CD4-positive, alpha-beta T cell (primary cell): ENCODE results near the gene ARNT2. TPM values are rescaled to one million over a fixed set of nuclear protein-coding genes. Genes with fewer than 3 reads are reported as not detected.

Experiments
- ATAC-seq: fragments of 200-7000 bp; cut with Tn5 transposase; one replicate; pipeline ENCODE4 v1.10.0; 2022; ENCODE audit warnings: mild to moderate bottlenecking; ENCODE audit not compliant: poor library complexity
- CTCF ChIA-PET: fragments of 350-600 bp; sonication (Branson Sonifier 250); formaldehyde crosslinking; loops from one replicate; lab custom pipeline; 2021; ENCODE audit warnings: antibody characterized with exemption, inconsistent platforms; lab: Charles Lee
- POLR2A ChIA-PET: fragments of 350-600 bp; sonication (Branson Sonifier 250); formaldehyde crosslinking; loops from one replicate; lab custom pipeline; 2021; ENCODE audit warnings: antibody characterized with exemption, inconsistent platforms; lab: Charles Lee
- DNase-seq, 14 experiments: peaks; one replicate each; pipeline ENCODE4 v3.0.0-alpha.2; 2013 to 2020; ENCODE audit warnings: mixed read lengths in 2 of 14
- H3K27ac ChIP-seq, 2 donors: one replicate each; pipeline versions ENCODE4 v1.5.1 to v1.7.0; 2013; ENCODE audit warnings: low read length in 2 of 2, low read depth in 1 of 2, mild to moderate bottlenecking in 1 of 2
- H3K27me3 ChIP-seq, 2 experiments: 1 replicate in 1 of 2; 2 replicates in 1 of 2; pipeline versions ENCODE4 v1.6.1 to v1.7.0; 2013; ENCODE audit warnings: low read length in 2 of 2, control low read depth in 1 of 2, mild to moderate bottlenecking in 1 of 2, moderate library complexity in 1 of 2; ENCODE audit not compliant: insufficient read depth in 2 of 2, control insufficient read depth in 1 of 2
- H3K36me3 ChIP-seq: one replicate; pipeline ENCODE4 v1.6.1; 2013; ENCODE audit warnings: low read length, control low read depth; ENCODE audit not compliant: insufficient read depth
- H3K4me1 ChIP-seq: one replicate; pipeline ENCODE4 v1.6.1; 2013; ENCODE audit warnings: low read length, control low read depth; ENCODE audit not compliant: insufficient read depth
- H3K4me3 ChIP-seq: one replicate; pipeline ENCODE4 v1.5.1; 2013; ENCODE audit warnings: mild to moderate bottlenecking, low read length, moderate library complexity
- H3K9me3 ChIP-seq, 2 experiments: 1 replicate in 1 of 2; 2 replicates in 1 of 2; pipeline versions ENCODE4 v1.6.1 to v1.7.0; 2013; ENCODE audit warnings: low read length in 2 of 2, mild to moderate bottlenecking in 2 of 2, control low read depth in 1 of 2, moderate library complexity in 1 of 2; ENCODE audit not compliant: control insufficient read depth in 1 of 2, insufficient read depth in 1 of 2
- H3K27ac Mint-ChIP-seq: one replicate; pipeline ENCODE4 v1.8.0; 2020; ENCODE audit warnings: mixed read lengths
- H3K27me3 Mint-ChIP-seq: one replicate; pipeline ENCODE4 v1.8.0; 2021; ENCODE audit warnings: mixed read lengths
- H3K36me3 Mint-ChIP-seq: one replicate; pipeline ENCODE4 v1.8.0; 2021; ENCODE audit warnings: low read depth, mixed read lengths
- H3K4me1 Mint-ChIP-seq: one replicate; pipeline ENCODE4 v1.8.0; 2021; ENCODE audit warnings: low read depth, mixed read lengths
- H3K4me3 Mint-ChIP-seq: one replicate; pipeline ENCODE4 v1.8.0; 2020; ENCODE audit warnings: mild to moderate bottlenecking, mixed read lengths
- H3K9me3 Mint-ChIP-seq: one replicate; pipeline ENCODE4 v1.8.0; 2020; ENCODE audit warnings: mixed read lengths
- intact Hi-C, 2 experiments: fragments of 100-400 bp; cut with DNase I in 1 of 2; cut with micrococcal nuclease in 1 of 2; formaldehyde crosslinking; loops; one replicate each; pipeline versions ENCODE4 v1.15.1 to v1.9.0; 2023 to 2025; cut with DNase I, micrococcal nuclease
- total RNA-seq, 174 experiments: library from RNA in 2 of 174; stranded (reverse) in 2 of 174; gene quantifications; one replicate each; pipeline ENCODE4 v1.2.3 and lab custom pipeline; 2021 to 2026
- TF ChIP-seq, protein P1 (sequence below): fragments of 200-600 bp; IDR thresholded peaks from one replicate; pipeline ENCODE4 v1.8.0; 2022; ENCODE audit warnings: antibody characterized with exemption, mild to moderate bottlenecking

ARNT2 gene
- total RNA-seq, 2 experiments from 2014 or later: not detected

DNA sequence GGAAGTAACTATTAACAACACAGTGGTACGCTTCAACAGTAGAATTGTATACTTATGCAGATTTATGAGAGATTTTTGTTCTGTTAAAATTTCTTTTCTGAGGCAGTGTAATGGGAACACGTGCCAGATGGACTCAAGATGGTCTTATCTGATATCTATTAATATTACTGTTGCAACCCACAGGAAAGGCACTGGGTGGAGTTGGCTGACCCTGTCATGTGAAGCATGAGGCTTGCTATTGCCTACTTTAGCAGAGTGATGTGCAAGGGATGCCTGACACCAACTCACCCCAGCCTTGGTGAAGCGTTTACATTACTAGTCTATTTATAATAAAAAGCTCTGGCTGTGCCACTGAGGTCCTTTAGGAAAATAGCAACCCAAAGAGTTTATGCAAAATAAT, 19.8 kb upstream of the ARNT2 start:
- intact Hi-C loops: no loop called here
- Mint-ChIP-seq H3K27me3 (peaks cover 34% of the 10 kb centered on the region), H3K36me3 (no peaks in the 10 kb centered on the region), H3K9me3 (no peaks in the 10 kb centered on the region), H3K4me3 (no peak overlapping the region), H3K4me1 (no peaks in the 10 kb centered on the region), H3K27ac (no peak overlapping the region)
- Histone ChIP-seq H3K9me3 (no peaks in the 10 kb centered on the region), H3K36me3 (no peaks in the 10 kb centered on the region), H3K4me3 (no peak overlapping the region), H3K27me3 (peaks cover 5 to 11% of the 10 kb centered on the region in 2 experiments), H3K27ac (no peak overlapping the region), H3K4me1 (no peaks in the 10 kb centered on the region)
- ChIA-PET CTCF (no interaction called here), POLR2A (no interaction called here)
- TF ChIP-seq, protein P1, sequence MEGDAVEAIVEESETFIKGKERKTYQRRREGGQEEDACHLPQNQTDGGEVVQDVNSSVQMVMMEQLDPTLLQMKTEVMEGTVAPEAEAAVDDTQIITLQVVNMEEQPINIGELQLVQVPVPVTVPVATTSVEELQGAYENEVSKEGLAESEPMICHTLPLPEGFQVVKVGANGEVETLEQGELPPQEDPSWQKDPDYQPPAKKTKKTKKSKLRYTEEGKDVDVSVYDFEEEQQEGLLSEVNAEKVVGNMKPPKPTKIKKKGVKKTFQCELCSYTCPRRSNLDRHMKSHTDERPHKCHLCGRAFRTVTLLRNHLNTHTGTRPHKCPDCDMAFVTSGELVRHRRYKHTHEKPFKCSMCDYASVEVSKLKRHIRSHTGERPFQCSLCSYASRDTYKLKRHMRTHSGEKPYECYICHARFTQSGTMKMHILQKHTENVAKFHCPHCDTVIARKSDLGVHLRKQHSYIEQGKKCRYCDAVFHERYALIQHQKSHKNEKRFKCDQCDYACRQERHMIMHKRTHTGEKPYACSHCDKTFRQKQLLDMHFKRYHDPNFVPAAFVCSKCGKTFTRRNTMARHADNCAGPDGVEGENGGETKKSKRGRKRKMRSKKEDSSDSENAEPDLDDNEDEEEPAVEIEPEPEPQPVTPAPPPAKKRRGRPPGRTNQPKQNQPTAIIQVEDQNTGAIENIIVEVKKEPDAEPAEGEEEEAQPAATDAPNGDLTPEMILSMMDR: no peak
- no peak for ATAC-seq
- DNase-seq: no peak

DNA sequence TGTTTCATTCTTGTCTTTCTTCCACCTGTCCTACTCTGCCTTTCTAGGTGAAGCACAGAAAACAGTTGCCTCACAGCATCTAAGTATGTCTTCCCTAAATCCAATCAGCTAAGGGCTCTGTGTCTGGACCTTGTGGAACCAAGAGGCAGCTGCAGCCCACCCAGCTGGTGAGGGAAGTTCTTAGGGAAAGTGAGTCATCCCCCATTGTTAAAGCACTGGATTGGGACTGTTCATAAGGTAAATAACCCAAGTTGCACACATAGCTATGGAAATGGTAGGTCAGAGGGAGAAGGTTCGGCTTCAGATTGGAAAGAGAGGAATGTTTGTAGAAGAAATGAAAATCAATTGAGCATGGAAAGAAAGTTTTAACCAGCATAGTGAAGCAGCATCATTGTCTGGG, 18.0 kb upstream of the ARNT2 start:
- H3K4me1 ChIP-seq: no peaks in the 10 kb centered on the region
- ChIA-PET POLR2A (no interaction called here), CTCF (no interaction called here)
- intact Hi-C loops: no loop called here
- H3K36me3 ChIP-seq: no peaks in the 10 kb centered on the region
- Mint-ChIP-seq H3K4me1 (no peaks in the 10 kb centered on the region), H3K27ac (no peak overlapping the region), H3K27me3 (peaks cover 27% of the 10 kb centered on the region), H3K9me3 (no peaks in the 10 kb centered on the region), H3K36me3 (no peaks in the 10 kb centered on the region), H3K4me3 (no peak overlapping the region)
- no peak overlapping the region for H3K4me3 ChIP-seq
- H3K9me3 ChIP-seq: peaks cover 0 to 6% of the 10 kb centered on the region in 2 experiments
- H3K27me3 ChIP-seq: peaks cover 0 to 11% of the 10 kb centered on the region in 2 experiments
- ATAC-seq (no peak), DNase-seq (no peak)
- TF ChIP-seq, protein P1: no peak
- no peak overlapping the region for H3K27ac ChIP-seq

DNA sequence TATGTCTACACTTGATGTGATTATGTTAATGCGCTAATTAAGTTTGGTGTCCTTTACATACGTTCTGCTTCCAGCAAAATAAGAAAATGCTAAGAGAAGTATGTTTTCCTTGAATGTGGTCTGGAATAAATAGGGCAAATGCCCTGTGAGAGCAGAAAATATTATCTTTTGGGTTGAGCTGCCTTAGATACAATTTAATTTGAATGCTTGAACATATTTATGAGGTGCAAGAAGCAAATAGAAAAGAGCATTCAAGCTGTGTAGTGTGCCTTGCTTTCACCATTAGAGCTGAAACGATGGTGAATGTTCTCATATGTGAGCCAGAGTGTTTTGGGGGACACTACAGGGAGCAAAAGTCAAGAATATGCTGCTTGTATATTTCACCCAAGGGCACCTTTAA, 15.9 kb upstream of the ARNT2 start:
- Mint-ChIP-seq H3K36me3 (no peaks in the 10 kb centered on the region), H3K4me1 (no peaks in the 10 kb centered on the region), H3K9me3 (no peaks in the 10 kb centered on the region), H3K27me3 (peaks cover 16% of the 10 kb centered on the region), H3K4me3 (no peak overlapping the region), H3K27ac (no peak overlapping the region)
- ChIA-PET CTCF (no interaction called here), POLR2A (no interaction called here)
- Histone ChIP-seq H3K9me3 (peaks cover 0 to 6% of the 10 kb centered on the region in 2 experiments), H3K27ac (no peak overlapping the region), H3K27me3 (peaks cover 0 to 11% of the 10 kb centered on the region in 2 experiments), H3K4me1 (no peaks in the 10 kb centered on the region), H3K36me3 (no peaks in the 10 kb centered on the region), H3K4me3 (no peak overlapping the region)
- TF ChIP-seq, protein P1: no peak
- DNase-seq (no peak), ATAC-seq (no peak)
- intact Hi-C loops: no loop called here
